HepG2 (cell line): ENCODE results near the gene OSBPL8. TPM values are rescaled to one million over a fixed set of nuclear protein-coding genes. Genes with fewer than 3 reads are reported as not detected.

Experiments used
- ATAC-seq: fragments of 200-7000 bp; cut with Tn5 transposase; 3 replicates; pipeline ENCODE4 v1.9.1; 2020; ENCODE audit warnings: mild to moderate bottlenecking, moderate library complexity
- BruUV-seq: library from RNA; stranded (reverse); fragments of 400-500 nt; replicated peaks from 2 replicates; lab custom pipeline; 2021; lab: Mats Ljungman, UMichigan
- CTCF ChIA-PET: fragments of 300-600 bp; formaldehyde crosslinking; extraction: SDS; loops from one replicate; lab custom pipeline; 2021; ENCODE audit warnings: low total read pairs, inconsistent platforms, low intra/inter-chr PET ratio; lab: Yijun Ruan, JAX
- POLR2A ChIA-PET: fragments of 350-600 bp; sonication (Branson Sonifier 250); formaldehyde crosslinking; loops from one replicate; lab custom pipeline; 2020; ENCODE audit warnings: antibody characterized with exemption, inconsistent platforms; lab: Yijun Ruan, JAX
- DNase-seq: peaks from one replicate; pipeline ENCODE4 v3.0.0-alpha.2; 2015; ENCODE audit warnings: low spot score
- FAIRE-seq: peaks from 3 replicates; lab custom pipeline; 2011; peaks lifted over from hg19 to GRCh38; lab: Jason Lieb, UNC
- H2AFZ ChIP-seq: one replicate; pipeline ENCODE4 v1.6.1; 2011; ENCODE audit warnings: low read length, inconsistent platforms
- H3K27ac ChIP-seq: fragments of 300-600 bp; 3 replicates; pipeline ENCODE4 v1.8.0; 2011; ENCODE audit warnings: mixed run types, mild to moderate bottlenecking, mixed read lengths, low read length, inconsistent platforms; ENCODE audit not compliant: insufficient read depth; ENCODE audit errors: extremely low read length
- H3K27me3 ChIP-seq, 2 experiments: fragments of 200-600 bp in 1 of 2; 2 replicates in 1 of 2; 3 replicates in 1 of 2; pipeline versions ENCODE4 v1.6.0 to v1.8.0; 2011; ENCODE audit warnings: low read length in 2 of 2, mild to moderate bottlenecking in 2 of 2, moderate library complexity in 2 of 2, inconsistent platforms in 1 of 2; ENCODE audit not compliant: insufficient read depth in 2 of 2, control insufficient read depth in 1 of 2
- H3K36me3 ChIP-seq, 2 experiments: fragments of 200-600 bp in 1 of 2; replicated peaks in 1 of 2; 2 replicates in 1 of 2; 3 replicates in 1 of 2; pipeline versions ENCODE4 v1.5.1 to v1.8.0; 2011; ENCODE audit warnings: low read length in 2 of 2, inconsistent platforms in 1 of 2; ENCODE audit not compliant: insufficient read depth in 2 of 2, control insufficient read depth in 1 of 2
- H3K4me1 ChIP-seq: 2 replicates; pipeline ENCODE4 v1.5.1; 2012; ENCODE audit warnings: low read length, inconsistent platforms; ENCODE audit not compliant: insufficient read depth
- H3K4me2 ChIP-seq: 2 replicates; pipeline ENCODE4 v1.6.0; 2011; ENCODE audit warnings: low read depth, low read length, inconsistent platforms
- H3K4me3 ChIP-seq, 3 experiments: fragments of 200-600 bp in 1 of 3; sonication (generic), shearing (Covaris generic) in 1 of 3; replicated peaks in 1 of 3; 2 replicates each; pipeline ENCODE4 v1.5.1; 2011 to 2016; ENCODE audit warnings: low read length in 3 of 3, inconsistent platforms in 2 of 3, low read depth in 2 of 3, mild to moderate bottlenecking in 2 of 3, control low read depth in 1 of 3, mixed read lengths in 1 of 3; ENCODE audit not compliant: insufficient read depth in 1 of 3
- H3K79me2 ChIP-seq: one replicate; pipeline ENCODE4 v1.6.1; 2011; ENCODE audit warnings: low read length, inconsistent platforms; ENCODE audit not compliant: insufficient read depth
- H3K9ac ChIP-seq: 2 replicates; pipeline ENCODE4 v1.6.0; 2011; ENCODE audit warnings: mild to moderate bottlenecking, low read depth, low read length, inconsistent platforms; ENCODE audit not compliant: insufficient read depth
- H3K9me3 ChIP-seq: 2 replicates; pipeline ENCODE4 v1.5.1; 2012; ENCODE audit warnings: mild to moderate bottlenecking, low read length
- H4K20me1 ChIP-seq: 2 replicates; pipeline ENCODE4 v1.6.0; 2011; ENCODE audit warnings: inconsistent platforms, mild to moderate bottlenecking, low read length, moderate library complexity; ENCODE audit not compliant: insufficient read depth
- ARNT ChIP-seq: fragments of 450-650 bp; IDR thresholded peaks from 2 replicates; pipeline ENCODE4 v1.6.1; 2017
- ATAD3A ChIP-seq: sonication (generic); formaldehyde crosslinking; IDR thresholded peaks from 2 replicates; pipeline ENCODE4 v1.4.0; 2020; ENCODE audit warnings: missing genetic modification reagents
- ELF3 ChIP-seq: IDR thresholded peaks from 2 replicates; pipeline ENCODE4 v1.6.1; 2016; ENCODE audit warnings: missing genetic modification reagents, missing compliant biosample characterization
- GATAD2A ChIP-seq: IDR thresholded peaks from 2 replicates; pipeline ENCODE4 v1.6.1; 2016
- KDM6A ChIP-seq: IDR thresholded peaks from 2 replicates; pipeline ENCODE4 v1.6.1; 2016; ENCODE audit warnings: low read depth
- MLX ChIP-seq: IDR thresholded peaks from 2 replicates; pipeline ENCODE4 v1.6.1; 2016
- PAXIP1 ChIP-seq: sonication (generic); formaldehyde crosslinking; conservative IDR thresholded peaks from 2 replicates; pipeline ENCODE4 v1.4.0; 2020; ENCODE audit warnings: mild to moderate bottlenecking, missing genetic modification reagents, moderate library complexity
- RAD21 ChIP-seq: fragments of 450-650 bp; formaldehyde crosslinking; IDR thresholded peaks from 2 replicates; pipeline ENCODE4 v1.5.0; 2020; ENCODE audit warnings: mild to moderate bottlenecking
- SSRP1 ChIP-seq: IDR thresholded peaks from 2 replicates; pipeline ENCODE4 v1.6.1; 2016; ENCODE audit warnings: control low read depth
- TGIF2 ChIP-seq: IDR thresholded peaks from 2 replicates; pipeline ENCODE4 v1.6.1; 2016; ENCODE audit warnings: control low read depth, missing compliant biosample characterization
- TOPORS ChIP-seq: sonication (generic); formaldehyde crosslinking; IDR thresholded peaks from 2 replicates; pipeline ENCODE4 v1.8.0; 2023; ENCODE audit warnings: mild to moderate bottlenecking, missing genetic modification reagents
- YY1 ChIP-seq: IDR thresholded peaks from 2 replicates; pipeline ENCODE4 v1.6.1; 2011; ENCODE audit warnings: low read length, low read depth, moderate library complexity, mild to moderate bottlenecking; ENCODE audit not compliant: insufficient read depth, insufficient replicate concordance
- ZNF17 ChIP-seq: sonication (generic); formaldehyde crosslinking; IDR thresholded peaks from 2 replicates; pipeline ENCODE4 v1.5.0; 2020; ENCODE audit warnings: mild to moderate bottlenecking, missing genetic modification reagents
- ZNF274 ChIP-seq: sonication (generic); formaldehyde crosslinking; IDR thresholded peaks from 2 replicates; pipeline ENCODE4 v1.5.1; 2020; ENCODE audit warnings: mild to moderate bottlenecking, missing genetic modification reagents
- ZNF335 ChIP-seq: sonication (generic); formaldehyde crosslinking; IDR thresholded peaks from 2 replicates; pipeline ENCODE4 v1.4.0; 2020; ENCODE audit warnings: missing genetic modification reagents
- ZNF446 ChIP-seq: sonication (generic); formaldehyde crosslinking; IDR thresholded peaks from 2 replicates; pipeline ENCODE4 v1.5.0; 2020; ENCODE audit warnings: mild to moderate bottlenecking, missing genetic modification reagents
- ZNF570 ChIP-seq: sonication (generic); formaldehyde crosslinking; IDR thresholded peaks from 2 replicates; pipeline ENCODE4 v1.4.0; 2020; ENCODE audit warnings: mild to moderate bottlenecking, missing genetic modification reagents, borderline replicate concordance
- ZNF724P ChIP-seq: sonication (generic); formaldehyde crosslinking; IDR thresholded peaks from 2 replicates; pipeline ENCODE4 v1.8.0; 2022; ENCODE audit warnings: missing genetic modification reagents, borderline replicate concordance
- ZNF747 ChIP-seq: sonication (generic); formaldehyde crosslinking; IDR thresholded peaks from 2 replicates; pipeline ENCODE4 v1.8.1; 2023; ENCODE audit warnings: missing genetic modification reagents, mild to moderate bottlenecking, borderline replicate concordance
- ZNF768 ChIP-seq: sonication (generic); formaldehyde crosslinking; IDR thresholded peaks from 2 replicates; pipeline ENCODE4 v1.4.0; 2020; ENCODE audit warnings: missing genetic modification reagents
- WGBS: methylation state at CpG from one replicate; pipeline ENCODE4 v1.1.6; 2017; ENCODE audit warnings: low lambda C conversion rate; 5-methylcytosine and 5-hydroxymethylcytosine counted together
- in situ Hi-C: cut with HindIII; loops from 2 replicates; pipeline ENCODE4 v1.10.0; 2017; ENCODE audit warnings: low pct_unique_long_range_greater_than_20kb; ENCODE audit not compliant: extremely low pct_ligation_motif_present
- intact Hi-C: fragments of 100-400 bp; cut with micrococcal nuclease; formaldehyde crosslinking; loops from one replicate; pipeline ENCODE4 v1.10.0; 2022; ENCODE audit not compliant: unreplicated experiment
- polyA plus RNA-seq, 8 experiments: library from polyadenylated mRNA; depleted of rRNA in 3 of 8; stranded (reverse) in 7 of 8; unstranded in 1 of 8; fragments of >200 nt; fragmentation: Illumina TruSeq in 4 of 8; extraction: Trizol in 4 of 8; gene quantifications; 2 replicates each; pipeline versions ENCODE4 v1.2.1 to v1.2.3, GENCODE V29; 2011 to 2016; ENCODE audit warnings: low read depth in 4 of 8, missing spikeins in 1 of 8, mixed read lengths in 1 of 8; ENCODE audit not compliant: insufficient read depth in 1 of 8
- total RNA-seq, 5 experiments: library from RNA; depleted of rRNA; stranded (reverse); fragments of >200 nt; fragmentation: Illumina TruSeq; extraction: Trizol; gene quantifications; 2 replicates each; pipeline ENCODE4 v1.2.3, GENCODE V29; 2016; ENCODE audit warnings: low read depth in 1 of 5
- TF ChIP-seq, protein P1 (sequence below): IDR thresholded peaks from 2 replicates; pipeline ENCODE4 v1.6.1; 2016; ENCODE audit warnings: missing biosample characterization, missing genetic modification reagents, low read depth
- TF ChIP-seq, protein P2 (sequence below): sonication (generic); formaldehyde crosslinking; IDR thresholded peaks from 2 replicates; pipeline ENCODE4 v1.4.0; 2020; ENCODE audit warnings: mild to moderate bottlenecking, missing genetic modification reagents

Gene OSBPL8
- total and polyA plus RNA-seq, 2 of the 13 experiments (the other 11 are each of a cell fraction or from before 2014, with no cell fraction given) = 11.0 to 33.9 TPM

DNA sequence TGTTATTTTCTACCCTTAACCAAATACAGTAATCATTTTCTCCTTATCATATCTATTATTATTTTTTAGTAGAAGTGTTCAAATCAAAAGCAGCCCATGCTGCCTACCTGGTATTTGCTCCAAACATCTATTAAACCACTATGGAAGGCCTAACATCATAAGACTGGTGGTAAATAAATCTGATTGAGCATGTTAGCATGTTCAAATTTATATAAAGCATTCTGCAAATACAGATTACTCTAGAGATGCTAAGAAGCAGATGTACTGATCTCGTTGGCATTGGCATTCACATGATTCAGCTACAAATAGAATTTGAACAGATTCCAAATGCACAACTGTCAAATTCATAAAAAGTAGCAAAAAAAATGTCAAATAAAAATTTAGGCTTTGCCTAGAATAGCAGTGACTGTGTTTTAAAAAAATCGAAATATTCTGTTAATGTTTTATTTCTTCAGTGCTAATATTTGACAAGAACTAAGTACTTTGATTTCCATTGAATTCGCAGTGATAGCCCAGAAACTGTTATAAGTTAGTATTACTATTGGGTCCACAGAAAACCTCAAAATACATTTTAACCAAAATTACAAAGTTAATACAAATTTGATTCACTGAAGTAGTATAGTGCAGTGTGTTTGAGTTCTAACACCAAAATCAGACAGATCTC, 9.4 kb upstream of the OSBPL8 start (continued):
- TF ChIP-seq, protein P1, sequence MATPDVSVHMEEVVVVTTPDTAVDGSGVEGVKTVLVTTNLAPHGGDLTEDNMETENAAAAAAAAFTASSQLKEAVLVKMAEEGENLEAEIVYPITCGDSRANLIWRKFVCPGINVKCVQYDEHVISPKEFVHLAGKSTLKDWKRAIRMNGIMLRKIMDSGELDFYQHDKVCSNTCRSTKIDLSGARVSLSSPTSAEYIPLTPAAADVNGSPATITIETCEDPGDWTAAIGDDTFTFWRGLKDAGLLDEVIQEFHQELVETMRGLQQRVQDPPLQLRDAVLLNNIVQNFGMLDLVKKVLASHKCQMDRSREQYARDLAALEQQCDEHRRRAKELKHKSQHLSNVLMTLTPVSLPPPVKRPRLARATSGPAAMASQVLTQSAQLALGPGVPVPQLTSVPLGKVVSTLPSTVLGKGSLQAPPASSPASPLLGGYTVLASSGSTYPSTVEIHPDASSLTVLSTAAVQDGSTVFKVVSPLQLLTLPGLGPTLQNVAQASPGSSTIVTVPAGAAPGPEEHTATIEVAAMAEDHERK = no peak
- TF ChIP-seq GATAD2A (CRISPR knock-in tag) (no peak), ZNF17 (no peak), ARNT (no peak), ZNF446 (CRISPR knock-in tag) (no peak), KDM6A (CRISPR knock-in tag) (no peak), PAXIP1 (no peak), ZNF724P (no peak)

- Histone ChIP-seq H3K79me2 (no peaks in the 10 kb centered on the region), H3K4me3 (no peak overlapping the region), H3K9me3 (no peaks in the 10 kb centered on the region), H3K4me1 (no peaks in the 10 kb centered on the region), H3K36me3 (no peaks in the 10 kb centered on the region), H3K4me2 (no peak overlapping the region), H3K27me3 (no peaks in the 10 kb centered on the region), H4K20me1 (no peaks in the 10 kb centered on the region), H3K9ac (no peak overlapping the region), H2AFZ (no peak overlapping the region), H3K27ac (no peak overlapping the region)
- intact Hi-C loops (no loop called here), in situ Hi-C loops (no loop called here)
- ChIA-PET POLR2A (no interaction called here), CTCF (no interaction called here)
- ATAC-seq = no peak
- no peak for DNase-seq
- no TSS peak for BruUV-seq
- no peak for FAIRE-seq
- WGBS = 76% methylated on average over 3 of the region's 3 CpGs
- TF ChIP-seq ATAD3A (CRISPR knock-in tag) = no peak
- TF ChIP-seq TGIF2 (CRISPR knock-in tag) = no peak
- no peak for TF ChIP-seq SSRP1
- TF ChIP-seq ZNF274 (CRISPR knock-in tag) = no peak
- no peak for TF ChIP-seq MLX (CRISPR knock-in tag)
- TF ChIP-seq RAD21 (CRISPR knock-in tag) = no peak
- TF ChIP-seq TOPORS (CRISPR knock-in tag) = no peak
- TF ChIP-seq YY1 = no peak
- no peak for TF ChIP-seq ZNF335
- no peak for TF ChIP-seq ZNF747 (CRISPR knock-in tag)
- no peak for TF ChIP-seq ZNF570 (CRISPR knock-in tag)
- no peak for TF ChIP-seq ZNF768 (CRISPR knock-in tag)
- TF ChIP-seq, protein P2, sequence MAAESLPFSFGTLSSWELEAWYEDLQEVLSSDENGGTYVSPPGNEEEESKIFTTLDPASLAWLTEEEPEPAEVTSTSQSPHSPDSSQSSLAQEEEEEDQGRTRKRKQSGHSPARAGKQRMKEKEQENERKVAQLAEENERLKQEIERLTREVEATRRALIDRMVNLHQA (CRISPR knock-in tag) = no peak
- TF ChIP-seq ELF3 (CRISPR knock-in tag) = no peak
Measured at GRCh38 chr12:76568130-76568529, 8.6 kb upstream of the OSBPL8 start.
